Right renal pelvis (tissue), 4 donors: ENCODE data around the gene MRPL22. TPM values are rescaled to one million over a fixed set of nuclear protein-coding genes. Genes with fewer than 3 reads are reported as not detected.
"Not testable (repeated sequence)": the region's sequence is repeated elsewhere in the genome, so short reads cannot be mapped to it uniquely, and the experiment has no call there.

Source experiments
- DNase-seq, 4 donors: peaks; one replicate each; pipeline ENCODE4 v3.0.0-alpha.2; 2013; ENCODE audit warnings: low read depth in 4 of 4, low spot score in 3 of 4, missing footprints in 1 of 4
- polyA plus RNA-seq, 4 donors: library from polyadenylated mRNA; unstranded; fragments of 120-200 nt; gene quantifications; one replicate each; pipeline ENCODE4 v1.2.1, GENCODE V29; 2013; ENCODE audit not compliant: insufficient read length in 4 of 4

Gene MRPL22
- polyA plus RNA-seq, 4 donors: 52.8 to 62.1 (median 54.1) TPM

DNA sequence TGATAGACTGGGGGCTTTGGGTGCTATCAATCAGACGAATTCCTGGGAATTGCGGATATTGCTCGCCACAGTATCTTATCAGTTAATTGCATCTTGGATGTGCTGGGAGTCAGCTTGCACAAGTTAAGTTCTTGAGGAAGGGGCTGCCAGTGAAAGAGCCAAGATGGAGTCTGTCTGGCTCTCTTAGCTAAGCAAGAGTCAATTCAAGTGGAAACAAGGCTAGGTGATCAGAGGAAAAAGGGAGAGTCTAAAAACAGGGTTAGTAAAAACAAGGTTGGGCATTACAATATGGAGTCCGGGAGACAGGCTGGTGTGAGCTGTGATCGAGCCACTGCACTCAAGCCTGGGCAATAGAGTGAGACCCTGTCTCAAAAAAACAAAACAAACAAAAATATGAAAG lies 1.5 kb upstream of the MRPL22 start:
- DNase-seq: not testable (repeated sequence)

DNA sequence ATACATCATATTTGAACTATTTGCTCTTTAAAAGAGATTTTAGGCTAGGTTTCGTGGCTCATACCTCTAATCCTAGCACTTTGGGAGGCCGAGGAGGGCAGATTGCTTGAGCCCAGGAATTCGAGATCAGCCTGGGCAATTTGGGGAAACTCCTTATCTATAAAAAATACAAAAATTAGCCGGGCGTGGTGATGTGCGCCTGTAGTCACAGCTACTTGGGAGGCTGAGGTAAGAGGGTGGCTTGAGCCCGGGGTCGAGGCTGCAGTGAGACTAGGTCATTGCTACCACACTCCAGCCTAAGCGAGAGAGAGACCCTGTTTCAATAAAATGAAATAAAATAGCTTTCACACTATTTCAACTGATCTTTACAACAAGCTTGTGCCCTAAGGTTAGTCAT lies 500 bp upstream of the MRPL22 start:
- DNase-seq: no peak

DNA sequence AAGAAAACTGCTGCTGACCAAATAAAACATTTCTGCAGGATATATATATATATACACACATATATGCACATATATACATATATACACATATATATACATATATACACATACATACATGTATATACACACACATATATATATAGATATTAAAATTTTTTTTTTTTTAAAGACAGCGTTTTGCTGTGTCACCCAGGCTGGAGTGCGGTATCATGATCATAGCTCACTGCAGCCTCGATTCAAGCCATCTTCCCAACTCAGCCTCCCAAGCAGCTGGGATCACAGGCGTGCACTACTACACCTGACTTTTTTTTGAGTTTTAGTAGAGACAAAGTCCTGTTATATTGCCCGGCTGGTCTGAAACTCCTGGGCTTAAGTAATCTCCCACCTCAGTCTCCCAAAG lies 2.7 kb downstream of the MRPL22 start:
- no peak for DNase-seq

- no peak for DNase-seq
Observed at GRCh38 chr5:154944716-154945115, 3.8 kb downstream of the MRPL22 start.

DNA sequence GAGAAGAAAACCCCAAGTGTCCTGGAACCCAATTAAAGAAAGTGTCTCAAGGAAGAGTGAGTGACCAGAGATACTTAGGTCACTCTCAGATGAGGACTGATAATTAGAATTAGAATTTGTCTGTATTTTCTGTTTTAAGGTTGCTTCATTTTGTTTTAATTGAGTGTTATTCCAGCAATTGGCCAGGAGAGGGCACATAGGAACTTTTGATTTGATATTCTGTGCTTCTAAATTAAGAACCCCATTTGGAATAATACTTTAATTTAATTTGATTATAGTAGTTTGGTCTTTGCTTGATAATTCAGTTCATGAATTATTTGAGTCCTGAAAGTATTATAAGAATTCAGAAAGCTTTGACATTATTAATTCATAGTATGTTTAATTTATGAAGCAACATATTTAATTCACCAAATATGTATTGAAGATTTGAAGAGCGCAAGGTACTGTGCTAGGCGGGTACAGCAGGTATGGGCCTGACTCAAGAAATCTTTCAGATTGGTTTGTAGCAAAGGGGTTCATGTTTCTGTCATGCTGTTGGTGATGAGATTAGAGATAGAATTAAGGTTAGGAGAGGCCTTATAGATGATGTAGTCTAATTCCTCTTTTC lies 4.9 kb downstream of the MRPL22 start:
- DNase-seq: no peak

- no peak for DNase-seq
Observed at GRCh38 chr5:154947778-154948177, 6.9 kb downstream of the MRPL22 start.

DNA sequence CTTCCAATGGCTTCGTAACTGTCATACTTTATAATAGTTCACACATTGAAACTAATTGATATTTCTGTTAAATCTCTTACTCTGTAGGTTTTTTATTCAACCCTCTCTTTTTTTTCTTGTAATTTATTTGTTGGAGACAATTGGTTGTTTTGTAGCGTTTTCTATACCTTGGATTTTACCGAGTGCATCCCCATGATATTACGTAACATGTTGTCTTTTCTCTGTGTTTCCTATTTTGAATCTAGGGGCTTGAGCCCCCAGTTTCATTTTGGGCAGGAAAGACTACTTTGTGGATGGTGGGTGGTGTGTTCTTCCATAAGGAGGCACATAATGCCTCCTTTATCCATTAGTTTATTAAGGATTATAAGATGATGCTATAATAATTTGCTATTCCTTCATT lies 7.4 kb downstream of the MRPL22 start:
- no peak for DNase-seq

DNA sequence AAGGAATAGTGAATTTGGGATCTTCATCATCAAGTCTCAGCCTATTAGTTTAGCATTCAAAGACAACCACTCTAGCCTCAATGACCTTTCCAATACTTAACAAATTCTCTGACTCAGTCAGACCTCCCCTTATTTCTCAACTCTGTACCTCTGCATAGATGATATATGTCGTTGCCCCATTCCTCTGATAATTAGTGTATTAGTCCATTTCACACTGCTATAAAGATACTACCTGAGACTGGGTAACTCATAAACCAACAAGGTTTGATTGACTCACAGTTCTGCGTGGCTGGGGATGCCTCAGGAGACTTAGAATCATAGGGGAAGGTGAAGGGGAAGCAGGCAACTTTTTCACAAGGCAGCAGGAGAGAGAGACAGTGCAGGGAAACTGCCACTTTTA lies 8.9 kb downstream of the MRPL22 start:
- DNase-seq: no peak

DNA sequence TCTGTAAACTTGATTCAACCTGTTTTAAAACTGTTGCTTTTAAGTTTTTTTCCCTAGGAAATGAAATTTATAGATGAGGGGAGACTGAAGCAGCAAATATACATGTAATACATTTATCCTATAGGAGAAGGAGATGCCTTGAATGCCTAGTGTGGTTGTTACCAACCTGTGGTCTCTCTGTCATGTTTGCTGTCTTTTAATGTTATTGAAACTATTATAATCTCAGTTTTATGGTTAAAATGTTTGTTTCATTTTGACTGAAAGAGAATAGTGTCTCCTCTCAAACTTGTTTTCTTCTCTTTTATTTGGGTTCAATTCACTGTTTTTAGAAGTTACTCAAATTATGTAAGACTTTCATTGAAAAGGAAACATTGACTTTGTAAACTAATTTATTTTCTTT lies 15.8 kb downstream of the MRPL22 start:
- no peak for DNase-seq

GRCh38 chr5:154962494-154962893 lies 21.6 kb downstream of the MRPL22 start:
- DNase-seq: no peak

- DNase-seq: no peak
Observed at GRCh38 chr5:154966081-154966841, 25.4 kb downstream of the MRPL22 start.

DNA sequence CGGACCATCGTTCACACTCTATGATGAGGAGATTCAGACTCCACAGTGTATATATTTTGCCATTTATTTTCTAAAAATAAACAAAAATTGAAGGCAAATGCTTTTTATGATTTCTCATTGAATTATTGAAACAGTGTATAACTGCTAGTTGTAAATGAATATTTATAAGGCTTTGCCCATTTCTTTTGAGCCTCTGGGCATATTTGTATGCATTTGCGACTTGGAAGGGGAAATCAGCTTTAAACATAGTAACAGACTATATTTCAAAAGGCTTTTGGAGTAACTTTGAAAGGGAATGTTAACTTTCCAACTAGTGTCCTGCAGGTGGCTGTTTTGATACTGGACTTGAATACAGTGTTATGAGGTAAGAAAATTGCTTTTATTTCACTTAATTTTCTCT lies 26.0 kb downstream of the MRPL22 start:
- no peak for DNase-seq

GRCh38 chr5:154967421-154968024 lies 26.6 kb downstream of the MRPL22 start:
- DNase-seq: no peak

DNA sequence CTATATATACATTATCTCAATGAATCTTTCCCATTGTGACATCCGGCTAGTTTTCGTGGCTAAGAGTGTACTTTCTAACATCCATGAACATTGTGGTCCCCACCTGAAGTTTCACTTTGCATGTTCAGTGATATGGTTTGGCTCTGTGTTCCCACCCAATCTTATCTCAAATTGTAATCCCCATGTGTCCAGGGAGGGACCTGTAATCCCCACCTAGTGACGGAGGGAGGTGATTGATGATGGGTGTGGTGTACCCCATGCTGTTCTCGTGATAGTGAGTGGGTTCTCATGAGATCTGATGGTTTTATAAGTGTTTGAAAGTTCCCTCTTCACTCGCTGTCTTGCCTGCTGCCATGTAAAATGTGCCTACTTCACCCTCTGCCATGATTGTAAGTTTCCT lies 28.1 kb downstream of the MRPL22 start:
- DNase-seq: no peak

DNA sequence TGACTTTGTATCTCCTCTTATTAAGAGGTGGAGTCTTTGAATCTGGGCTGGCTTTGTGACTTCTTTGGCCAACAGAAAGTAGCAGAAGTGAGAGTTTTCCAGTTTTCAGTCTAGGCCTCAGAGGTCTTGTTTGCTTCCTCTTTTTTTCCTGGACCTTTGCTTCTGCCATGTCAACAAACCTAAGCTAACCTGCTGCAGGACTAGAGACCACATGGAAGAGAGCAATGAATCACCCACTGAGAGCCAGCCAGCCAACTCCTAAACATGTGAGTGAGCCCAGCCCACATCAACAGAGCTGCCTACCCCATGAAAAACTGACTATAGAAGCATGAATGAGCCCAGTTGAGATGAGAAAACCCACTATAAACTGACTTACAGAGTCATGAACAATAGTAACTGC lies 29.9 kb downstream of the MRPL22 start:
- no peak for DNase-seq

GRCh38 chr5:154971501-154971900 lies 30.6 kb downstream of the MRPL22 start:
- DNase-seq: no peak

DNA sequence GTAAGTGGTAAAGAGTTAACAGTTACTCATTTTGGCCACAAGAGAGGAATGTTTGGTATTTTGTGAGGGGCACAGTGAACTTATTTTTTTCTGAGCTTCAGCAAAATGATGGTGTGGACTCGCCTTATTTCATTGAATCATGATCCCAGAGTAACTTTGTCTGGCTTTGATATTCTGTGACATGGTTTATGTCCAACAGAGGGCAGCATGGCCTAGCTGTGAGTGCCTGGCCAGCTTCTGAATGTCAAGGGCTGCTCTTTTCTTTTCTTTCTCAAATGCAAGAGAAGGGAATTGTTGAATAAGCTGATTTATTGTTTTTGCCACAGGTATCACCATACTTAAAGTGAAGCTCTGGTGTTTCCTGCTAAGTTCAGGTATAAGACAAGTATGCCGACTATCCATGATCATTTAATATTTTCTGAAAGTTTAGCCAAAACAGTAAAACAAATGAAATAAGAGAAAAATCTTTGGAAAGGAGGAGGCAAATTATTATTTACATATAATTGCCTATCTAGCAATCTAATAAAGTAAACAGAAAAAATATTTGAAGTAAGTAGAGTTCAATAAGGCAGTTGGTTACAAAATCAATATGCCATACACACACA lies 31.7 kb downstream of the MRPL22 start:
- DNase-seq: peak in 1 of 4 donors; percentile 12

DNA sequence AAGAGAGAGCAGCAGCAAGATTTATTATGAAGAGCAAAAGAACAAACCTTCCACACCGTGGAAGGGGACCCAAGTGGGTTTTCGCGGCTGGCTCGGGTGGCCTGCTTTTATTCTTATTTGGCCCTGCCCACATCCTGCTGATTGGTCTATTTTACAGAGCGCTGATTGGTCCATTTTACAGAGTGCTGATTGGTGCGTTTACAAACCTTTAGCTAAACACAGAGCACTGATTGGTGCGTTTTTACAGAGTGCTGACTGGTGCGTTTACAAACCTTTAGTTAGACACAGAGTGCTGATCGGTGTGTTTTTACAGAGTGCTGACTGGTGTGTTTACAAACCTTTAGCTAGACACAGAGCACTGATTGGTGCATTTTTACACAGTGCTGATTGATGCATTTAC lies 35.2 kb downstream of the MRPL22 start:
- not testable (repeated sequence) for DNase-seq

GRCh38 chr5:154977409-154977808 lies 36.5 kb downstream of the MRPL22 start:
- no peak for DNase-seq

DNA sequence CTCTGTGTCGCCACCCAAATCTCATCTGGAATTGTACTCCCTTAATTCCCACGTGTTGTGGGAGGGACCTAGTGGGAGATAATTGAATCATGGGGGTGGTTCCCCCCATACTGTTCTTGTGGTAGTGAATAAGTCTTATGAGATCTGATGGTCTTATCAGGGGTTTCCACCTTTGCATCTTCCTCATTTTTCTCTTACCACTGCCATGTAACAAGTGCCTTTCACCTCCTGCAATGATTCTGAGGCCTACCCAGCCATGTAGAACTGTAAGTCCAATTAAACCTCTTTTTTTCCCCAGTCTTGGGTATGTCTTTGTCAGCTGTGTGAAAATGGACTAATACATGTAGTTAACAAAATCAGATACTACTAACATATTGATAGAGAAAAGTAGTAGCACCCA lies 37.4 kb downstream of the MRPL22 start:
- DNase-seq: not testable (repeated sequence)

DNA sequence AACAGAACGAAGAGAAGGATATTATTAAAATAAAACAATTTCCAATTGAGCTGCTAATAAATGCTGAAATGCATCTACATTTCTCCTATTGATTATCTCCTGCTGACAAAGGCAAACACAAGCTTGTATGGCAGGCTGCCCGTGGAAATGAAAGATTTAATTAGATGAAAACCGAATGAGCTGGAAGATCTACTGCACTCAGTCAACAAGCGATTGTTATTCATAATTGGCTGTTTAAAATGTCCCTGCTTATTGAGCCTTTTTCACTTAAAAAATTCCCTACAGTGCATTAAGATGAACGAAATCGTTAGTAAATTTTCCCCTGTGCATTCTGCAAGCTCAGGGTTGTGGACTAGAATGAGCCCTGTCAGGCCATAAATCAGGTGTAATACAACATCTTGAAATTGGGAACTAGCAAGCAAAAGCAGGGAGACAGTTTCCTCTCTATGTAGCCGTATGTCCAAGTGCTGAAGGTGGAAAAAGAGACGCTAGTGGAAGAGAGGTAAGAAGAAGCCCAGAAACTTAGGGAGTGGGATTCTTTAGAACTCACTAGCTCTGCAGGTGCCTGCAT lies 44.2 kb downstream of the MRPL22 start:
- no peak for DNase-seq
